K562 (cell line): ENCODE data around the gene MDM4. TPM values are rescaled to one million over a fixed set of nuclear protein-coding genes. Genes with fewer than 3 reads are reported as not detected.

Experiments
- ATAC-seq: fragments of 200-7000 bp; cut with Tn5 transposase; 3 replicates; pipeline ENCODE4 v1.9.1; 2020; ENCODE audit warnings: moderate library complexity
- BruUV-seq: library from RNA; stranded (reverse); fragments of 400-500 nt; replicated peaks from 2 replicates; lab custom pipeline; 2021; lab: Mats Ljungman, UMichigan
- CTCF ChIA-PET: fragments of 300-600 bp; formaldehyde crosslinking; extraction: SDS; loops from one replicate; lab custom pipeline; 2021; ENCODE audit warnings: low intra/inter-chr PET ratio; lab: Yijun Ruan, JAX
- POLR2A ChIA-PET: fragments of 300-600, 350-650 bp; sonication (Branson Sonifier 250); formaldehyde crosslinking; extraction: SDS; loops from one replicate; lab custom pipeline; 2021; ENCODE audit warnings: antibody characterized with exemption, inconsistent platforms; lab: Yijun Ruan, JAX
- DNase-seq, 4 experiments: peaks; one replicate each; pipeline versions ENCODE4 v3.0.0 to v3.0.0-alpha.2; 2011 to 2018; ENCODE audit warnings: low spot score in 3 of 4, mixed read lengths in 3 of 4; ENCODE audit errors: extremely low read depth in 1 of 4
- FAIRE-seq: peaks from 2 replicates; lab custom pipeline; 2011; peaks lifted over from hg19 to GRCh38; lab: Jason Lieb, UNC
- H2AFZ ChIP-seq: 2 replicates; pipeline ENCODE4 v1.6.0; 2011; ENCODE audit warnings: low read depth, low read length, control low read depth, inconsistent platforms
- H3K27ac ChIP-seq: fragments of 200-600 bp; 3 replicates; pipeline ENCODE4 v1.8.0; 2011; ENCODE audit warnings: low read depth, mild to moderate bottlenecking, control low read depth, inconsistent platforms, low read length, moderate library complexity, mixed read lengths; ENCODE audit errors: extremely low read depth
- H3K27me3 ChIP-seq, 2 experiments: fragments of 300-600 bp in 1 of 2; 2 replicates in 1 of 2; 3 replicates in 1 of 2; pipeline versions ENCODE4 v1.6.0 to v1.8.0; 2011; ENCODE audit warnings: inconsistent platforms in 2 of 2, low read length in 2 of 2, mild to moderate bottlenecking in 1 of 2, mixed read lengths in 1 of 2, moderate library complexity in 1 of 2; ENCODE audit not compliant: control insufficient read depth in 2 of 2, insufficient read depth in 2 of 2
- H3K36me3 ChIP-seq: fragments of 300-600 bp; 3 replicates; pipeline ENCODE4 v1.8.0; 2011; ENCODE audit warnings: mild to moderate bottlenecking, low read length, inconsistent platforms; ENCODE audit not compliant: control insufficient read depth, insufficient read depth
- H3K4me1 ChIP-seq, 2 experiments: fragments of 200-600 bp in 1 of 2; replicated peaks in 1 of 2; 2 replicates in 1 of 2; 3 replicates in 1 of 2; pipeline versions ENCODE4 v1.5.1 to v1.8.0; 2011; ENCODE audit warnings: inconsistent platforms in 2 of 2, low read length in 2 of 2, mild to moderate bottlenecking in 1 of 2, mixed read lengths in 1 of 2, moderate library complexity in 1 of 2; ENCODE audit not compliant: control insufficient read depth in 2 of 2, insufficient read depth in 2 of 2
- H3K4me2 ChIP-seq: 2 replicates; pipeline ENCODE4 v1.6.1; 2011; ENCODE audit warnings: low read length, control low read depth, inconsistent platforms, mixed read lengths; ENCODE audit not compliant: insufficient read depth
- H3K4me3 ChIP-seq: fragments of 200-600 bp; sonication (generic), shearing (Covaris generic); 2 replicates; pipeline ENCODE4 v1.5.1; 2016; ENCODE audit warnings: control low read depth, inconsistent platforms
- H3K79me2 ChIP-seq: fragments of 200-600 bp; 3 replicates; pipeline ENCODE4 v1.8.0; 2011; ENCODE audit warnings: low read length, inconsistent platforms; ENCODE audit not compliant: control insufficient read depth, insufficient read depth
- H3K9ac ChIP-seq, 2 experiments: 2 replicates each; pipeline versions ENCODE4 v1.6.0 to v1.6.1; 2011; ENCODE audit warnings: low read depth in 2 of 2, low read length in 2 of 2, control low read depth in 1 of 2, inconsistent platforms in 1 of 2, mild to moderate bottlenecking in 1 of 2, mixed read lengths in 1 of 2; ENCODE audit not compliant: insufficient read depth in 1 of 2
- H3K9me1 ChIP-seq: one replicate; pipeline ENCODE4 v1.6.0; 2011; ENCODE audit warnings: inconsistent platforms, mild to moderate bottlenecking, low read length, moderate library complexity; ENCODE audit not compliant: control insufficient read depth, insufficient read depth
- H3K9me3 ChIP-seq: replicated peaks from 2 replicates; pipeline ENCODE4 v1.5.1; 2011; ENCODE audit warnings: low read depth, low read length, inconsistent platforms; ENCODE audit not compliant: control insufficient read depth, insufficient read depth
- H4K20me1 ChIP-seq: replicated peaks from 2 replicates; pipeline ENCODE4 v1.6.1; 2011; ENCODE audit warnings: low read length, inconsistent platforms, mixed read lengths; ENCODE audit not compliant: control insufficient read depth, insufficient read depth
- EP300 ChIP-seq: IDR thresholded peaks from 2 replicates; pipeline ENCODE4 v1.6.1; 2012; ENCODE audit warnings: low read length, improper control_type of control experiment
- HDGF ChIP-seq: fragments of 450-650 bp; IDR thresholded peaks from 2 replicates; pipeline ENCODE4 v1.6.1; 2016
- POLR2G ChIP-seq: fragments of 200-400 bp; formaldehyde crosslinking; IDR thresholded peaks from 2 replicates; pipeline ENCODE4 v1.6.1; 2017; ENCODE audit warnings: low read depth, mild to moderate bottlenecking, antibody characterized with exemption, low read length, moderate library complexity
- RBM22 ChIP-seq: fragments of 200-400 bp; formaldehyde crosslinking; IDR thresholded peaks from 2 replicates; pipeline ENCODE4 v1.6.1; 2018; ENCODE audit warnings: low read length, low read depth; ENCODE audit not compliant: poor library complexity, severe bottlenecking
- SMARCB1 ChIP-seq: IDR thresholded peaks from 2 replicates; pipeline ENCODE4 v1.6.1; 2011; ENCODE audit warnings: improper control_type of control experiment, low read depth; ENCODE audit not compliant: insufficient read length
- TEAD4 ChIP-seq, 2 experiments: sonication (generic) in 1 of 2; formaldehyde crosslinking in 1 of 2; IDR thresholded peaks; 2 replicates each; pipeline versions ENCODE4 v1.6.1 to v1.8.0; 2012 to 2022; ENCODE audit warnings: borderline replicate concordance in 1 of 2, inconsistent platforms in 1 of 2, low read length in 1 of 2, mild to moderate bottlenecking in 1 of 2, missing genetic modification reagents in 1 of 2
- WGBS: fragments of 100-300 bp; shearing (Covaris generic); methylation state at CpG from one replicate; pipeline ENCODE4 v1.1.6; 2016; ENCODE audit warnings: low coverage, mixed read lengths; ENCODE audit not compliant: insufficient coverage; ENCODE audit errors: missing lambda C conversion rate; 5-methylcytosine and 5-hydroxymethylcytosine counted together
- in situ Hi-C: fragments of 300-500 bp; cut with MboI; formaldehyde crosslinking; loops from 4 replicates; pipeline ENCODE4 v1.15.0; 2018; ENCODE audit warnings: inconsistent platforms, mixed read lengths
- intact Hi-C: fragments of 100-400 bp; cut with micrococcal nuclease; formaldehyde crosslinking; loops from 2 replicates; pipeline ENCODE4 v1.14.2; 2022
- polyA plus RNA-seq, 8 experiments: library from polyadenylated mRNA; depleted of rRNA in 4 of 8; stranded (reverse) in 5 of 8; unstranded in 3 of 8; fragments of >200 nt; fragmentation: Nextera tagmentation in 2 of 8; fragmentation: Illumina TruSeq in 1 of 8; extraction: Ambion mirVana in 2 of 8; extraction: Trizol in 1 of 8; gene quantifications; 2 replicates each; pipeline versions ENCODE4 v1.2.1 to v1.2.3, GENCODE V29; 2011 to 2014; ENCODE audit warnings: inconsistent platforms in 1 of 8, missing spikeins in 1 of 8
- total RNA-seq, 7 experiments: library from RNA; depleted of rRNA in 6 of 7; stranded (reverse); fragments of >200 nt in 6 of 7; fragmentation: Illumina TruSeq in 2 of 7; extraction: Trizol in 2 of 7; gene quantifications; 2 replicates each; pipeline versions ENCODE4 v1.2.1 to v1.2.3, GENCODE V29; 2011 to 2021; ENCODE audit warnings: low replicate concordance in 1 of 7

The MDM4 gene
- total and polyA plus RNA-seq, 9 of the 15 experiments (the other 6 are each of a cell fraction or from before 2014, with no cell fraction given) = 3.3 to 61.7 (median 21.2) TPM

- no peak for FAIRE-seq
- Histone ChIP-seq H3K9me1 (no peaks in the 10 kb centered on the region), H3K79me2 (no peaks in the 10 kb centered on the region), H3K27me3 (no peaks in the 10 kb centered on the region), H3K36me3 (peaks cover 11% of the 10 kb centered on the region; the same call in 1 of the 3 replicates), H4K20me1 (no peaks in the 10 kb centered on the region), H3K4me2 (no peak overlapping the region), H3K9me3 (no peaks in the 10 kb centered on the region), H3K9ac (no peak overlapping the region), H3K4me1 (peaks cover 12 to 16% of the 10 kb centered on the region in 2 experiments; a peak in 4 of 5 replicates), H3K4me3 (no peak overlapping the region), H3K27ac (no peak overlapping the region), H2AFZ (no peak overlapping the region)
- BruUV-seq = no TSS peak
- in situ Hi-C loops = no loop called here
- ChIA-PET POLR2A (interaction anchor here (0.7 to 1.4 kb wide), 2 partner anchors 244 to 759 kb away, joined by 4 read pairs; no protein-coding TSS in a partner anchor), CTCF (interaction anchor here (0.6 to 0.7 kb wide), 2 partner anchors 56 to 245 kb away, joined by 3 to 4 read pairs; no protein-coding TSS in a partner anchor)
- WGBS = 92% methylated on average over 34 of the region's 37 CpGs
- no peak for ATAC-seq
- DNase-seq = no peak
- peak; percentile 61 for TF ChIP-seq RBM22
- no peak for TF ChIP-seq EP300
- no peak for TF ChIP-seq TEAD4 (IDR thresholded peaks at IDR 0.05; ENCODE audit: low read length)
- 0 out of 2 replicates have a peak, but pooled peaks have one; percentile 40 for TF ChIP-seq TEAD4 (CRISPR knock-in tag; IDR thresholded peaks at IDR 0.05; ENCODE audit: borderline replicate concordance)
- no peak for TF ChIP-seq HDGF
- peak; percentile 60 for TF ChIP-seq POLR2G
- TF ChIP-seq SMARCB1 = no peak
- intact Hi-C loops = loop anchor here (10.0 kb wide), 1 partner anchor 382 kb away; no protein-coding TSS in a partner anchor
Observed at GRCh38 chr1:204562075-204562990, 46.1 kb downstream of the MDM4 start.
